ENCODE measurements around the gene NCBP3. TPM values are rescaled to one million over a fixed set of nuclear protein-coding genes. Genes with fewer than 3 reads are reported as not detected.

NCBP3 gene
- total and polyA plus RNA-seq, 2 of the 8 experiments (the other 6 are each of a cell fraction or from before 2014, with no cell fraction given) = 19.6 to 46.1 TPM

DNA sequence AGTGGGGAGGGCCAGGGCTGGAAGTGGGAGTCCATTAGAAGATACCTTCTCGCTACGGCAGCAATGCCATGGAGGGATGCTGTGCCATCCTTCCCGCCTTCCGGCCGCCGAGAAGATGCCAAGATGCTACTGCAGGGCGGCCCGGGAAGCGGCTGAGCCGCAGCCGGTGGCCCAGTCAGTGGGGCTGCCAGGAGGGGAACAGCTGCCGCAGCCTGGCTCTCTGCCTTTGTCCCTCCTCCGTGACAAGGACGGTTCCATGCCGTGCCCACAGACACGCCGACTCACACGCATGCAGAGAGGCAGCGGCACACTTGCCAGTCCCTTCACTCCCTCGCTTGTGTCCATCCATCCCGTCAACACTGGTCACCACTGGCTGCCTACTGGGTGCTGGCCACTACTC, 20.2 kb upstream of the NCBP3 start (continued):
- TF ChIP-seq BCL11A (IDR thresholded peaks at IDR 0.05; ENCODE audit: low read depth in 2 of 2, low read length in 2 of 2) (no peak), RNF2 (IDR thresholded peaks at IDR 0.05; ENCODE audit: borderline replicate concordance, low read depth, low read length, missing control alignments, poor library complexity, severe bottlenecking) (no peak), POLR2AphosphoS5 (IDR thresholded peaks at IDR 0.05; ENCODE audit: low read depth, low read length) (no peak), TAF1 (IDR thresholded peaks at IDR 0.05; ENCODE audit: low read depth, low read length) (no peak), CEBPB (IDR thresholded peaks at IDR 0.05; ENCODE audit: low read depth, low read length) (no peak)
- TF ChIP-seq, protein P1, sequence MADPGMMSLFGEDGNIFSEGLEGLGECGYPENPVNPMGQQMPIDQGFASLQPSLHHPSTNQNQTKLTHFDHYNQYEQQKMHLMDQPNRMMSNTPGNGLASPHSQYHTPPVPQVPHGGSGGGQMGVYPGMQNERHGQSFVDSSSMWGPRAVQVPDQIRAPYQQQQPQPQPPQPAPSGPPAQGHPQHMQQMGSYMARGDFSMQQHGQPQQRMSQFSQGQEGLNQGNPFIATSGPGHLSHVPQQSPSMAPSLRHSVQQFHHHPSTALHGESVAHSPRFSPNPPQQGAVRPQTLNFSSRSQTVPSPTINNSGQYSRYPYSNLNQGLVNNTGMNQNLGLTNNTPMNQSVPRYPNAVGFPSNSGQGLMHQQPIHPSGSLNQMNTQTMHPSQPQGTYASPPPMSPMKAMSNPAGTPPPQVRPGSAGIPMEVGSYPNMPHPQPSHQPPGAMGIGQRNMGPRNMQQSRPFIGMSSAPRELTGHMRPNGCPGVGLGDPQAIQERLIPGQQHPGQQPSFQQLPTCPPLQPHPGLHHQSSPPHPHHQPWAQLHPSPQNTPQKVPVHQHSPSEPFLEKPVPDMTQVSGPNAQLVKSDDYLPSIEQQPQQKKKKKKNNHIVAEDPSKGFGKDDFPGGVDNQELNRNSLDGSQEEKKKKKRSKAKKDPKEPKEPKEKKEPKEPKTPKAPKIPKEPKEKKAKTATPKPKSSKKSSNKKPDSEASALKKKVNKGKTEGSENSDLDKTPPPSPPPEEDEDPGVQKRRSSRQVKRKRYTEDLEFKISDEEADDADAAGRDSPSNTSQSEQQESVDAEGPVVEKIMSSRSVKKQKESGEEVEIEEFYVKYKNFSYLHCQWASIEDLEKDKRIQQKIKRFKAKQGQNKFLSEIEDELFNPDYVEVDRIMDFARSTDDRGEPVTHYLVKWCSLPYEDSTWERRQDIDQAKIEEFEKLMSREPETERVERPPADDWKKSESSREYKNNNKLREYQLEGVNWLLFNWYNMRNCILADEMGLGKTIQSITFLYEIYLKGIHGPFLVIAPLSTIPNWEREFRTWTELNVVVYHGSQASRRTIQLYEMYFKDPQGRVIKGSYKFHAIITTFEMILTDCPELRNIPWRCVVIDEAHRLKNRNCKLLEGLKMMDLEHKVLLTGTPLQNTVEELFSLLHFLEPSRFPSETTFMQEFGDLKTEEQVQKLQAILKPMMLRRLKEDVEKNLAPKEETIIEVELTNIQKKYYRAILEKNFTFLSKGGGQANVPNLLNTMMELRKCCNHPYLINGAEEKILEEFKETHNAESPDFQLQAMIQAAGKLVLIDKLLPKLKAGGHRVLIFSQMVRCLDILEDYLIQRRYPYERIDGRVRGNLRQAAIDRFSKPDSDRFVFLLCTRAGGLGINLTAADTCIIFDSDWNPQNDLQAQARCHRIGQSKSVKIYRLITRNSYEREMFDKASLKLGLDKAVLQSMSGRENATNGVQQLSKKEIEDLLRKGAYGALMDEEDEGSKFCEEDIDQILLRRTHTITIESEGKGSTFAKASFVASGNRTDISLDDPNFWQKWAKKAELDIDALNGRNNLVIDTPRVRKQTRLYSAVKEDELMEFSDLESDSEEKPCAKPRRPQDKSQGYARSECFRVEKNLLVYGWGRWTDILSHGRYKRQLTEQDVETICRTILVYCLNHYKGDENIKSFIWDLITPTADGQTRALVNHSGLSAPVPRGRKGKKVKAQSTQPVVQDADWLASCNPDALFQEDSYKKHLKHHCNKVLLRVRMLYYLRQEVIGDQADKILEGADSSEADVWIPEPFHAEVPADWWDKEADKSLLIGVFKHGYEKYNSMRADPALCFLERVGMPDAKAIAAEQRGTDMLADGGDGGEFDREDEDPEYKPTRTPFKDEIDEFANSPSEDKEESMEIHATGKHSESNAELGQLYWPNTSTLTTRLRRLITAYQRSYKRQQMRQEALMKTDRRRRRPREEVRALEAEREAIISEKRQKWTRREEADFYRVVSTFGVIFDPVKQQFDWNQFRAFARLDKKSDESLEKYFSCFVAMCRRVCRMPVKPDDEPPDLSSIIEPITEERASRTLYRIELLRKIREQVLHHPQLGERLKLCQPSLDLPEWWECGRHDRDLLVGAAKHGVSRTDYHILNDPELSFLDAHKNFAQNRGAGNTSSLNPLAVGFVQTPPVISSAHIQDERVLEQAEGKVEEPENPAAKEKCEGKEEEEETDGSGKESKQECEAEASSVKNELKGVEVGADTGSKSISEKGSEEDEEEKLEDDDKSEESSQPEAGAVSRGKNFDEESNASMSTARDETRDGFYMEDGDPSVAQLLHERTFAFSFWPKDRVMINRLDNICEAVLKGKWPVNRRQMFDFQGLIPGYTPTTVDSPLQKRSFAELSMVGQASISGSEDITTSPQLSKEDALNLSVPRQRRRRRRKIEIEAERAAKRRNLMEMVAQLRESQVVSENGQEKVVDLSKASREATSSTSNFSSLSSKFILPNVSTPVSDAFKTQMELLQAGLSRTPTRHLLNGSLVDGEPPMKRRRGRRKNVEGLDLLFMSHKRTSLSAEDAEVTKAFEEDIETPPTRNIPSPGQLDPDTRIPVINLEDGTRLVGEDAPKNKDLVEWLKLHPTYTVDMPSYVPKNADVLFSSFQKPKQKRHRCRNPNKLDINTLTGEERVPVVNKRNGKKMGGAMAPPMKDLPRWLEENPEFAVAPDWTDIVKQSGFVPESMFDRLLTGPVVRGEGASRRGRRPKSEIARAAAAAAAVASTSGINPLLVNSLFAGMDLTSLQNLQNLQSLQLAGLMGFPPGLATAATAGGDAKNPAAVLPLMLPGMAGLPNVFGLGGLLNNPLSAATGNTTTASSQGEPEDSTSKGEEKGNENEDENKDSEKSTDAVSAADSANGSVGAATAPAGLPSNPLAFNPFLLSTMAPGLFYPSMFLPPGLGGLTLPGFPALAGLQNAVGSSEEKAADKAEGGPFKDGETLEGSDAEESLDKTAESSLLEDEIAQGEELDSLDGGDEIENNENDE (IDR thresholded peaks at IDR 0.05; ENCODE audit: insufficient replicate concordance, low read length) = no peak
